Kidney capillary endothelial cell (primary cell): ENCODE measurements around the gene IGFBPL1.
"Not testable (repeated sequence)": the region's sequence is repeated elsewhere in the genome, so short reads cannot be mapped to it uniquely, and the experiment has no call there.

Experiments used
- DNase-seq: peaks from one replicate; pipeline ENCODE4 v3.0.0-alpha.2; 2018; ENCODE audit warnings: low spot score

IGFBPL1 gene

GRCh38 chr9:38399191-38399590 lies 25.1 kb downstream of the IGFBPL1 start:
- DNase-seq = not testable (repeated sequence)

GRCh38 chr9:38396371-38396671 lies 27.9 kb downstream of the IGFBPL1 start:
- no peak for DNase-seq

- DNase-seq = no peak
Observed at GRCh38 chr9:38395653-38396370, 28.4 kb downstream of the IGFBPL1 start.

GRCh38 chr9:38394416-38394815 lies 29.8 kb downstream of the IGFBPL1 start:
- no peak for DNase-seq

GRCh38 chr9:38393128-38393796 lies 31.0 kb downstream of the IGFBPL1 start:
- no peak for DNase-seq

- peak; percentile 84 for DNase-seq
Observed at GRCh38 chr9:38392235-38393127, 31.8 kb downstream of the IGFBPL1 start, which contains the start of gene ALDH1B1. ALDH1B1 (plus strand) TSS chr9:38392702; CDS start chr9:38395749, 3,047 bp downstream.

- no peak for DNase-seq
Observed at GRCh38 chr9:38391278-38392118, 32.8 kb downstream of the IGFBPL1 start.

- no peak for DNase-seq
Observed at GRCh38 chr9:38390851-38391250, 33.4 kb downstream of the IGFBPL1 start.

GRCh38 chr9:38390442-38390841 lies 33.8 kb downstream of the IGFBPL1 start:
- DNase-seq = no peak

GRCh38 chr9:38389313-38389712 lies 34.9 kb downstream of the IGFBPL1 start:
- DNase-seq = no peak

- no peak for DNase-seq
Observed at GRCh38 chr9:38388283-38389223, 35.7 kb downstream of the IGFBPL1 start.

GRCh38 chr9:38387751-38388150 lies 36.5 kb downstream of the IGFBPL1 start:
- no peak for DNase-seq

- no peak for DNase-seq
Observed at GRCh38 chr9:38387066-38387465, 37.2 kb downstream of the IGFBPL1 start.

- no peak for DNase-seq
Observed at GRCh38 chr9:38386319-38386895, 37.8 kb downstream of the IGFBPL1 start.

GRCh38 chr9:38385896-38386295 lies 38.4 kb downstream of the IGFBPL1 start:
- DNase-seq = no peak

GRCh38 chr9:38384990-38385848 lies 39.0 kb downstream of the IGFBPL1 start:
- no peak for DNase-seq

GRCh38 chr9:38382141-38382540 lies 42.1 kb downstream of the IGFBPL1 start:
- DNase-seq = no peak

GRCh38 chr9:38380872-38381534 lies 43.3 kb downstream of the IGFBPL1 start:
- DNase-seq = no peak
